PFSK-1 (cell line): ENCODE data around the gene CEACAM5.

Experiments used
- REST ChIP-seq, 2 experiments: IDR thresholded peaks; 2 replicates each; pipeline versions ENCODE4 v1.6.1 to v1.8.0; 2011 to 2012; ENCODE audit warnings: low read depth in 2 of 2, low read length in 2 of 2, control low read depth in 1 of 2, inconsistent platforms in 1 of 2, mild to moderate bottlenecking in 1 of 2, moderate library complexity in 1 of 2; ENCODE audit not compliant: insufficient read depth in 1 of 2
- TAF1 ChIP-seq: IDR thresholded peaks from 2 replicates; pipeline ENCODE4 v1.6.1; 2012; ENCODE audit warnings: low read length, control low read depth, borderline replicate concordance; ENCODE audit not compliant: insufficient read depth

GRCh38 chr19:41695745-41696144 is 12.7 kb upstream of the CEACAM5 start:
- TF ChIP-seq TAF1 (no peak), REST (IDR thresholded peaks at IDR 0.05; ENCODE audit: insufficient read depth in 1 of 2, low read depth in 2 of 2, low read length in 2 of 2) (no peak)
